GM04503 (cell line): ENCODE results near the gene IP6K1.
"Not testable (repeated sequence)": the region's sequence is repeated elsewhere in the genome, so short reads cannot be mapped to it uniquely, and the experiment has no call there.

ENCODE experiments used
- DNase-seq: peaks from one replicate; pipeline ENCODE4 v3.0.0-alpha.2; 2012; ENCODE audit warnings: low read depth

The IP6K1 gene

GRCh38 chr3:49688338-49689045 lies 97.8 kb downstream of the IP6K1 start:
- not testable (repeated sequence) for DNase-seq

- not testable (repeated sequence) for DNase-seq
Observed at GRCh38 chr3:49687424-49687795, 98.9 kb downstream of the IP6K1 start.

GRCh38 chr3:49686769-49687423 lies 99.4 kb downstream of the IP6K1 start:
- not testable (repeated sequence) for DNase-seq

GRCh38 chr3:49686346-49686745 lies 100.0 kb downstream of the IP6K1 start:
- not testable (repeated sequence) for DNase-seq

GRCh38 chr3:49685846-49686245 lies 100.5 kb downstream of the IP6K1 start:
- not testable (repeated sequence) for DNase-seq

GRCh38 chr3:49685103-49685502 lies 101.2 kb downstream of the IP6K1 start:
- not testable (repeated sequence) for DNase-seq

GRCh38 chr3:49684453-49684852 lies 101.9 kb downstream of the IP6K1 start:
- DNase-seq, result not testable (repeated sequence)

- no peak for DNase-seq
Observed at GRCh38 chr3:49683162-49683561, 103.2 kb downstream of the IP6K1 start.

- DNase-seq, result no peak
Observed at GRCh38 chr3:49681543-49681942, 104.8 kb downstream of the IP6K1 start.

GRCh38 chr3:49681232-49681522 lies 105.2 kb downstream of the IP6K1 start:
- no peak for DNase-seq

GRCh38 chr3:49680493-49681231 lies 105.7 kb downstream of the IP6K1 start:
- no peak for DNase-seq

- no peak for DNase-seq
Observed at GRCh38 chr3:49675912-49676311, 110.4 kb downstream of the IP6K1 start.

GRCh38 chr3:49674497-49674983 lies 111.8 kb downstream of the IP6K1 start:
- no peak for DNase-seq
